HG03565 (cell line): ENCODE measurements around the gene WDFY2.

Experiments used
- ATAC-seq: cut with Tn5 transposase; IDR thresholded peaks from one replicate; pipeline ENCODE4 v1.9.1; 2021; ENCODE audit warnings: mild to moderate bottlenecking, moderate library complexity; ENCODE audit not compliant: unreplicated experiment

WDFY2 gene

DNA sequence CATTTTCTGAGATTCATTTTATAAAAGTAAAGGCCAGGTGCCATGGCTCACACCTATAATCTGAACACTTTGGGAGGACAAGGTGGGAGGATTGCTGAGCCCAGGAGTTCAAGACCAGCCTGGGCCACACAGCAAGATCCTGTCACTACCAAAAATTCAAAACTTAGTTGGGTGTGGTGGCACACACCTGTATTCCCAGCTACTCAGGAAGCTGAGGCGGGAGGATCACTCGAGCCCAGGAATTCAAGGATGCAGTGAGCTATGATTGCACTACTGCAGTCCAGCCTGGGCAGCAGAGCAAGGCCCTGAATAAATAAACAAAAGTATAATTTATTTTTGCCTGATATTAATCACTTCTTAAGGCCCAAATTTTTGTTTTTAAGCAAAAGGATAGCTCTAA is 179.2 kb downstream of the WDFY2 start:
- ATAC-seq: no peak

DNA sequence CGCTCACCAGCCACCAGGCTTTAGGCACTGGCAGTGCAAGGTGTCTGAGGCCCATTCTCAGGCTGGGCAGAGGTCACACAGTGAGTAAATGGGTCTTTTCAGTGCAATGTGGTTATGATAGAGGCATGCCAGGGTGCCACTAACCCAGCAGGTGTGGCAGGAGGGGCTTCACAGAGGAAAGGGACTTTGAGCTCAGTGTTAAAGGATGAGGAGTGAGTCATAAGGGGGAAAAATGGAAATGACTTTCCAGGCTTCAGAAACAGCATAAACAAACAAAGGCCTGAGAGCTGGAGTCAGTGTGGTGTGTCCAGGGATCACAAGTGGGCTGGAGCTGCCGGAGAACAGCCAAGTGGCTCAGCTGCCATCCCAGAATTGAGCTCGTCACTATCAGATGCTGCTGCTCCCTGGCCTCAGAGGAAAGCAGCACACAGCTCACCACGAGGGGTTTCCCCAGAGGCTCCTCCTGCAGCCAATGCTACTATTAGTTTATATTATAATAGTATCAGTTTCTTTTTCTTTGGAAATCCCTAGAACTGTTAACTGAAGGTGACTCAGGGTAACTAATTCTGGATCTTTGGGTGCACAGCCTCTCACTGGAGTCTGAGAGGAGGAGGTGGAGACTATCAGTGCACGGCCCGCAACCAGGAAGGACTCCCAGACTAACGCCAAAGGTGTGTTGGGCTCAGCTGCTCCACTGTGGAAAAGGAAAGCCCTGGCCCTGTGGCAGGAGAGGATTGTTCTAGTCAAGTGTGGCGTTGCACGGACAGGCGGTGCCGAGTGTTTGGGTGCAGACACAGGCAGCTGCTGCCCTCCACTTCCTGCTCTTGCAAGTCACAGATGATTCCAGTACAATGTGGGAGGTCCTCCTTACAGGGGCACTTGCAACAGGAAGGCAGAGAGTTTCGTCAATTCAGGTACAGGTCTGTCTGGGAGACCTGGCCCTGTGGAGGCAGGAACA is 180.2 kb downstream of the WDFY2 start:
- peak; percentile 75 for ATAC-seq

DNA sequence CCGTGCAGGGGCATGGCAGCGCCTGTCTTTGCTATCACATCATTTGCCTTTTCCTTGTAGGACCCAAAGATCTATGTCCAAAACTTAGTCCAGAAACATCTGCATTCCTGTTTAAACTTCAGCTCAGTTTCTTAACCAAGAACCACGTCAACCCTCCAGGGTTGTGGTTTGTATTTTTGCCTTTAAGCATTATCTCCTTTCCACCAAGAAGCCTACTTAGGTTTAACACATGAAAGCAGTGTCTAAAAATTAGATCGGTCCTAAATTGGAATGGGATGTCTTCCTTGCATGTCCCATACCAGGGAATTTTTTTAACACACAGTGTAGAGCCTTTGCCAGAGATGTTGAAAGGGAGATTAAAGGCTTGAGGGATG is 180.9 kb downstream of the WDFY2 start:
- no peak for ATAC-seq

DNA sequence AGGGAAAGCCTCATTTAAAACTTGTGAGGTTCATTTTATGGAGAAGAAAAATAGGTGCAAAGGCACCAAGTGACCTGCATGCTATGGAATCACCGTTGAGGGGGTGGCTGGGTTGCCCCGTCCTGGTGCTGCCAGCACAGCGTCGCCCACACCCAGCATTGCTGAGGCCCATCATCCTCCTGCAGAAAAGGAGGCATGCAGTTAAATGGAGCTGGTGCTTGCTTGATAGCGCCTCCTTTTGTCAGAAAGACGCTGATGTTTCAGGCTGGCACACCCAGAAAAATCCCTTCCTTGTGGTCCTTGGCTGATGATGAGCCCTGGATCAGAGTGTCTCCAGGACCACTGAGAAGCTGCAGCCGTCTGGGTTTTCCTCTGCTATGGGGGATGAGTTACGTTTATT is 182.8 kb downstream of the WDFY2 start:
- no peak for ATAC-seq

DNA sequence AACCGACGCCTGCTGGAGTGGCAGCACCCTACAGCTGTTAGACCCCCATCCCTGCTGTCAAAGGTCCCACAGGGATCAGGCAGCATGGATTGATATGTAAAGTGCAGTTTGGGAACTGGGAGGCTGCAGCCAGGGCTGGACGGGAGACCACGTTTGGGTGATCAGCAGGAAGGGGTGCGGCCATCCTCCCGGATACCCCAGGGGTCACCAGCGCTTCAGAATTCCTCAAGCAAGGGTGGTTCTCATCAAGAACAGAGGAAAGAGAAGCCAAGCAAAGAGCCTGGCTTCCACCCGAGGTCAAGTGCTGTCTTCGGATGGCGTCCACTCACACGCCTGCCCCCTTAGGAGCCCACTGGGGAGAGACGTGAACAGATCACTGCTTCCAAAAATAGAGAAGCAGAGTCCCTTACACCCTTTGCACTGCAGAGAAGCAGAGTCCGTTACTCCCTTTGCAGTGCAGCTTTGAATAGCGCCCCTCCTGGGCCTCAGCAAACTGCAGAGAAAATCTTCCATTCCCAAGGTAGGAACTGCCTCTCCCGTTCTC is 184.2 kb downstream of the WDFY2 start:
- ATAC-seq: no peak

DNA sequence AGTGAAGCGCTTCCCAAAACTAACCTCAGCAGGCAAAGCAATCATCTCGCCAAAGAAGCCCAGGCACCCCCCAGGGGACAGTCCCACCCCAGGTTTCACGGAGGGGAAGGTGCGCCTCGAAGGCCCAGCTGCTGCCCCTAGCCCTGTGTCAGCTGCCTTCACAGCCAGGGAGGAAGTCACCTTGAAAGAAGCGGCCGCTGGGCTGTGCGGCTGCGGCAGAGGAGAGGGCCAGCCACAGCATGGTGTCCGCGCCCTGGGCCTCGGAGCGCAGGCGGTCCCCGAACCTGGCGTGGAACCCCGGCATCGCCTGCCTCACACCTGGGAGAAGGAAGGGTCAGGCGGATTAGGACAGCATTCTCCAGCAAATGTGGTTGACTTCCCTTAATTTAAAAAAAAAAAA is 184.7 kb downstream of the WDFY2 start:
- no peak for ATAC-seq

DNA sequence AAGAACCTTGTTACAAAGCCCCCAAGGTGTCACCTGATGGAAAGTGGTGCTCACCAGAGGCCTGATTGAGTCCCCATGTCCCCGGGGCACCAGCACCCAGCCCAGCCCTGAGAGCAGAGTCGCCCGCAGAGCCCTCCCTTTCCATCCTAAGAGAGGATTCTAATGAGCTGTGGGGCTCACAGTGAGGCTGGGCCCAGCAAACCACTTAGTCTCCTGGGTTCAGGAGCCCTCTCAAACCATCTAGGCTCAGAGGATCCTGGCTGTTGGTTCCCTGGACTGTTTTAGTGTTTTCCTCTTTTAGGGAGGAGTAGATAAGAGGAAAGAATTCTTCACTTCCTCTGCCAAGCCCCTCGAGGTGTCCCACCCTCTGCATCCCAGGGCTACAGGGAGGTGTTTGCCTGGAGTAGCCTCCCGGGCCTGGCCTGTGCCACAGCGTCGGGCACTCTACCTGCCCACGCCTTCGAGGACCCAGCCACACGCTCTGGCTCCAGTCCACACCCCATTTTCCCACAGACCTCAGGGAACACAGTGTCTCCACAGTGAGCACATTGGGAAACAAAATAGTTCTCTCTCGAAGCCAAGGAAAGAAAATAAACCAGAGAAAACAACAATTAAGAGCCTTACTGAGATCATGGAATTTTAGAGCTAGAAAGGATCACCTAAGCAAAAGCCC is 185.3 kb downstream of the WDFY2 start:
- ATAC-seq: no peak

DNA sequence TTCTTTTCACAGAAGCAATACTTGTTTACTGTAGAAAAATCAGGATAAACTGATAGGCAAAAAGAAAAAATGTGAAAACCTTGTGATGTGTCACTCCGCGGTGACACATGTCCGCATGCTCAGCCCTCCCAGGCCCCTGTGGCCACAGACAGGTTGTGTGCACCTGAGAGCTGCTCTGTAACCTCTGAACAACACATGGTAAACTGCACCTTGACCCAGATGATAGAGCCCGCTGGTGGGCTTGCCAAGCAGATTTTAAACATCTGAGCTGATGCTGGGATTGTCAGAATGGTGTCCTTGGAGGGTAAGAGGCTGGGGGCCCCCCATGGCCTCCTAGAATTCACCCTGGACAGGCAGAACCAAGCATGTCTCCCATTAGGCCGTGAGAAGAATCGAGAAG is 185.9 kb downstream of the WDFY2 start:
- ATAC-seq: no peak

DNA sequence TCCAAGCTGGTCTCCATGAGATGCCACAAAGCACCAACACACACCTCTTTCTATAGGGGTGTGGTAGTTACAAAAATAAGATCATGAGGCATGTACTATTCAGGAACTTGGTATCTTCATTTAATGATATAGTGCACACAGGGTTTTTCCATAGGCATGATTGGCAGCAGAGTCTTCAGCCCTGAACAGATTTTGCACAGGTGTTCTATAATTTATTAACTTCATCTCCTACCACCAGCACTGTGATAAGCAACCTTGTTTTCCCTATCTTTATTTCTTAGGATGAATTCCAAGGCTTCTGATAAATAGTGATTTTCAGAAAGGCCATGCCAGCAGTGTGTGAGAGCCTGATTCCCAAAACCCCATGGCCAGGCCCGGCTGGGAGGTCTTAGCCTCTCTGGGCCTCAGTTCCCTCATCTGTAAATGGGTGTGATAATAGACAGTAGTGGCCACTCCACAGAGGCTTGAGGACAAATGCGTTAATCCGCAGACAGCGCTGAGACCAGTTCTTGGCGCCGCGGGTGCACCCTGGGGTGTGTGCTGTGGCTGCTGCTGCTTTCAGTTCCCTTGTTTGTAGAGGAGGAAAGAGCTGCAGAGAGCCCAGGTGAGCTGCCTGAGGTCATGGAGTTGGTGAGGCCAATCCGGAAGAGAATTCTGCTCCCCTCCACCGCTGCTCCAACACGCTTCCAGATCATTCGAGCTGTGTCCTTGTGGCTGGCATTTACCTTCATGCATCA is 186.6 kb downstream of the WDFY2 start:
- ATAC-seq: no peak

DNA sequence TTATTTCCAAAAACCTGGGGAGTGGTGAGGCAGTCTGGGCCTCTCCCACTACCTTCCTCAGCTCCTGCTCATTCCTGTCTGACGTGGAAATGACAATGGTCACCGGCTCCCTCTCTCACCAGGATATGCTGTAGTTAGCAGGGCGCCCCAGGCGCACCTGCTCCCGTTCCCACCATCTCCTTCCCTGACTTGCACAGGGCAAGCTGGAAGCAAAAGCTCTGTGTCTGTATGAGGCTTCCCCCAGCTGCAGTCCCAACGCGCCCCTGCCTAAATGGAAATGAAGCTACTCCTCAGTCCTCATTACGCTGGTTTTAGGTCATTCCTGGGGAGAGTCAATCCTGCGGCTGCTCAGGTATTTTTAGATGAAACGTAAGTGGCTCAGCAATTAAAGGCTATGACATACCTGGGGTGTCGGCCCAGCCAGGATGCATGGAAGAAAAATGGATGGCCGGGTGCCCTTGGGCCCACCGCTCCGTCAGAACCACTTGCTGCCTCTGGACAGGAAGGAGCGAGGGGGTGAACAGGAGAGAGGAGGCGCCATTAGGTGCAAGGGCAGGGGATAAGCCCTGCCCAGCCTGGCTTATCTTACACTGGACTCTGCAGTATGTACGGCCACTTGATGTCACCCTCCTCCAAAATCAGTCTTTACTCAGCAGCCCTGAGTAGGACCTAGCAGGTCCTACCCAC is 187.3 kb downstream of the WDFY2 start:
- ATAC-seq: no peak

DNA sequence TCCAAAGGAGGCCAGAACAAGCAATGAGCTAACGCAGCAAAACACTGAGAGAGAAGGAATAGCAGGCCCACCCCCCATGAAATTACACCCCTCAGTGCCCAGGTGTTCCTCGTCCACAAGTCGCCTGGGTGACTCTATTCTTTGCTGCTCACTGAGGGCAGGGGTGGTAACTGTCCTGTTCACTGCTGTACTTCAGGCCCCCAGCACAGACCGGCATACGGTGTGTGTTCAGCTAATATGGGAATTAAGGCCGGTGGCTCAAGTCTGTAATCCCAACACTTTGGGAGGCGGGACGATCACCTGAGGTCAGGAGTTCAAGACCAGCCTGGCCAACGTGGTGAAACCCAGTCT is 187.8 kb downstream of the WDFY2 start:
- ATAC-seq: no peak

DNA sequence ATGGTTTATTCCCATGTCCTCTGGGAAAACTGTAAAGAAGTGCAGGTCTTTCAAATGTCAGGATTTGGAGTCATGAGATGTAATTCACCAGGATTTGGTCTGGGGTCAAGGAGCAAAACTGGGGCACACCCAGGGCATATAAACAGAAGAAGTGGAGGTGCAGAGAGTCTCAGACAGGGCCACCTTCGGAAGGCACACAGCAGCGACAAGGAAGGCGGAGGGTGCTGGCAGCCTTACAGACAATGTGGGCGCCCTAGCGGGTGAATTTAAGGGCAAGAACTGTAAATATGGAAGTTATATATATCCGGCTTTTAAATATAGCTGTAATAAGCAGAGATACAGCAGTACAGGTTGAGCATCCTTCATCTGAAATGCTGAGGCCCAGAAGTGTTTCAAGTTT is 188.5 kb downstream of the WDFY2 start:
- no peak for ATAC-seq

DNA sequence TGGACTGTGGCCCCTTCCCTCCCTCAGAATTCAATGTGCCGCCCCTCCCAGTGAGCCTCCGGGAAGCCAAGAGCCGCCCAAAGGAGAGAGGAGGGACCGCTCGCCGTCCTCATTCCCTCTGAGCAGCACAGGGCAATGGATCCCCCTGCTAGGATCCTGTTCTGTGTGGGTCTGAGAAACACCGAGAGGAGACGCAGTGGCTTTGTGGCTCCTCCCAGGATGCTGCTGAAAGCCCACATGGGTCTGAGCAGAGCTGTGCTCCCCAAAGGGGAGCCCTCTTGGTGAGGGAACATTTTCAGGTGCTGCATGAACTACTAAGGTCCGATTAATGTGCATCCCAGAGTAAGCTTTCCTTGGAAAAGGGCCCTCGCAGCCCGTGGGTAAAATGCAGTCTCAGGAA is 189.3 kb downstream of the WDFY2 start:
- no peak for ATAC-seq

DNA sequence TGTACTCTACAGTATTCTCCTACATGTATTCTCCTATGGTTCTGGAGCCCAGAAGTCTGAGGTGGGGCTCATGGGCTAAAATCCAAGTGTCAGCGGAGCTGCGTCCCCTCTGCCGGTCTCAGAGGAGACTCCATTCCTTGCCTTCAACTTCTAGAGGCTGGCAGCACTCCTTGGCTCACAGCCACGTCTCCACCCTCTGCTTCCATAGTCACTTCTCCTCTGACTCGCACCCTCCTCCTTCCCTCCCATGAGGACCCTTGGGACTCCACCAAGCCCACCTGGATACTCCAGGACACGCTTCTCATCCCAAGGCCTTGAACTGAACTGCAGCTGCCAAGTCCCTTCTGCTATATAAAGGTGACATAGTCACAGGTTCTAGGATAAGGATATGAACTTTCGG is 191.9 kb downstream of the WDFY2 start:
- no peak for ATAC-seq

DNA sequence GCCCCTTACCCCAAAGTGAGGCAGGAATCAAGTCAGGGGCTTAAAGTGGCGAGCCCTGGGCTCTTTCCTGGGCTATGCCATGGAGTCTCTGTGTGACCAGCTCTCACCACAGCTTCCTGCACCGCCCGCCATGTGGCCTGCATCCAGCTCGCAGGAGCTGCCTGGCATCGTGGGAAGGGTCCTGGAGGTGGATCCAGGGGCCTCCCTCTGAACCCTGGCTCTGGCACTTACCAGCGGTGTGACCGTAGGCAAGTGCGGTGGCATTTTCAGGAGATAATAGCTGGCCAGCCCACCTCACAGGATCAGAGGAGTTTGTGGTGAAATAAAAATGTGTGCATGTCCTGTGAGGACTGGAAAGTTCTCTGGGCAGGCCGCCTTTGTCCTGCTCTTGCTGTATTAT is 193.7 kb downstream of the WDFY2 start:
- no peak for ATAC-seq

DNA sequence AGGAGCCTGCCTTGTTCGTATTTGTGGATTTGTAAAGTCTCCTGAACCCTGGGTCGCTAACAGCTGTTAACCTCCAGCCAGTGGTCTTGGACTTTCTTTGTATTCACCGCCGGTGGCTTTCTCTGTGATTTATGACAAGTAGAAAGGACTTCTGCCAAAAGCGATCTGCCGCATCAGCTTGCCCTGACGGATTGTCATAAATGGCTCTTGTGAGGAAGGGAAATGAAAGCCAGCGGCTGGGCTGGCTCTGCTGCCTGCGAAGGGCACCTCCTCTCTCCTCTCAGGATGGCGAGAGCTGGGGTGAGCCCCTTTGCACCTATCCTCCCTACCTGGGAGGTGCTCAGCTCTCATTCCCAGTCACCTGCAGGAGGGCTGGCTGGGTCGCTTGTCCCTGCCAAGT is 194.1 kb downstream of the WDFY2 start:
- no peak for ATAC-seq

DNA sequence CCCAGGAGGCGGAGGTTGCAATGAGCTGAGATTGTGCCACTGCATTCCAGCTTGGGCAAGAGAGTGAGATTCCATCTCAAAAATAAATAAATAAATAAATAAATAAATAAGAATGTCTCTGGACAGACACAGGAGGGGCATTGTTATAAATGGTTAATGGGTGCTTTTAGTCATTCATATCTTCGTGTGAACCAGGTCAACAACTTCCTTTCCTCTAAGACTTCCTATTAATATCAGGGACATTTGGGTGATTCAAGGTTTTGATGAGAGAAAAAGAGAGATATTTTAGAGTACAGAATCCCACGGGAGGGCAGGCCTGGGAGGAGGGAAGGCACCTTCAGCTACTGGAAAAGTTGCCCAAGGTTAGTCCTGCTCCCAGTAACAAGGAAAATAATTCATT is 195.8 kb downstream of the WDFY2 start:
- ATAC-seq: no peak

DNA sequence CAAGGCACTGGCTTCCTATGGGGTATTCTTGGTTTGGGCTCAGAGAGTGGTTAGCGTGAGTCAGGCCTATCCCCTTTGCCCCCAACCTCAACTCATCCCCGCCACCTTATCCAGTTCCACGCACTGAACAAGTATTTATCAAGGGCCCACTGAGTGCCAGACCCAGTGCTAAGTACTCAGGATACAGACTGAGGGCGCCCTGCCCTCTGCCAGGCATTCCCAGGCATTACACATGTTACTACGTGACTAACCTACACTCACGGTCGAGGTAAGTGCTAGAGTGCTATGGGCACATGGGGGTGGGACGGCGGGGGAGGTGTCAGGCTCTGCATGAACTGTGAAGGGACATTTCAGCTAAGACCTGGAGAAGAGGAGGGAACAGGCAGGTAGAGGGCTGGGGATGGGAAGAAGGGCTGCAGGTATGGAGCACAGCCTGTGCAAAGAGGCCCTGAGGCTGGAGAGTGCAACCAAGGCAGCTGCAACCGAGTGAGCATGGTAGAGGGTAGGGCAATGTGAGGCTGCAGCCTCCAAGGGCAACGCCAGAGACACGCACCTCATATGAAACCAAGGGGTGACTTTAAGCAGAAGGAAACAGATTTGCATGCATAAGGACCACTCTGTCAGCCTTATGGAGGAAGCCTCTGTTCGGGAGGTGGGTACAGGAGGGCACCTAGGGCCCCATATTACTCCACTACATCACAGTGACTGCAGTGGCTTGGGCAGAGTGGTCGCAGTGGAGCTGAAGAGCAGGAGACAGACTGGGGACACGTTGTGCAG is 197.2 kb downstream of the WDFY2 start:
- no peak for ATAC-seq

DNA sequence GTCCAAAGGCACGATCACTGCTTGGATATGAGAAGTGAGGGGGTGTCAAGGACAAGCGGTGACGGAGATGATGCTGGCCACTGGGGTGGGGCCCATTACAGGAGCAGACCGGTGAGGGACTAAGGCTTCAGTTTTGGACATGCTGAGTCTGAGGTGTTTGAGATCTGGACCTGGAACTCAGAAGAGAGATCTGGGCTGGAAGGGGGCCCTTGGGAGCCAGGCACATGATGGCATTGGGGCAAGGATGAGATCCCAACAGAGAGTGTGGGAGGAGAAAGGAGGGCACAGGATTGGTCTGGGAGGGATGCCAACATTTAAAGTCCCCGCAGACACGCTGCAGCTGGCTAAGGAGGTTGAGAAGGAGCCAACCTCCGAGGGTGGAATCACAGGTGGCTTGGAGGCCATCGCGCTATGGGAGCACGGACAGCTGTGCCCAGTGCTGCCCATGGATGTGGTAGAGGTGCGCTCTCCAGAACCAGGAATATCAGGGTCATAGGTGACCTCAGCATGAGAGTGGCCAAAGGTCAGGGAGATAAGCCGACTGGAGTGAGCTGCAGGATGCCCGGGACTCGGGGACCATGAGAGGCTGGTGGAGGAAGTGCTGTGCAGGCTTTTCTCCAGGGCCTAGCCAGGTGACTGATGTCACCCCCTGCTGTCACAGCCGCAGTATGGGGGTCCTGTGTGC is 197.9 kb downstream of the WDFY2 start:
- ATAC-seq: no peak
